Fibroblast of gingiva (primary cell): ENCODE results near the gene SLC22A6.

Source experiments
- DNase-seq: peaks from one replicate; pipeline ENCODE4 v3.0.0-alpha.2; 2011; ENCODE audit warnings: low read depth

The SLC22A6 gene

GRCh38 chr11:62931499-62932278, 53.1 kb downstream of the SLC22A6 start:
- no peak for DNase-seq

DNA sequence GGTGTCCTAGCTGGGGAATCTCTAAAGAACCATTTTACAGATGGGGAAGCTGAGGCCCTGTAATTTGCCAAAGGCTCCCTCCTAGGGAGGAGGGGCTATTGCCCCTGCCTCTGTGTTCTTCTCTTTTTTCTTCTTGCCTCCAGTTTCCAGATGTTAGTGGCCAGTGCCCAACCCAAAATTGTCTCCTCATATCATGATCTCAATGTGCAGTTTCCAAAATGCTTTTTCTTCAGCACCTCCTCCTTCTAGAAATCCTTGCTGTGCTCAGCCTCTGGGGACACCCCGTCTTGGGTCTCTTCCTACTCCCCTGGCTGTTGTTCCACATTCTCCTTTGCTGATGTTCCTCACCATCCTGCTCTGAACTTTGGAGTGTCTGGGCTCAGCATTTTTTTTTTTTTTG, 54.1 kb downstream of the SLC22A6 start:
- no peak for DNase-seq

DNA sequence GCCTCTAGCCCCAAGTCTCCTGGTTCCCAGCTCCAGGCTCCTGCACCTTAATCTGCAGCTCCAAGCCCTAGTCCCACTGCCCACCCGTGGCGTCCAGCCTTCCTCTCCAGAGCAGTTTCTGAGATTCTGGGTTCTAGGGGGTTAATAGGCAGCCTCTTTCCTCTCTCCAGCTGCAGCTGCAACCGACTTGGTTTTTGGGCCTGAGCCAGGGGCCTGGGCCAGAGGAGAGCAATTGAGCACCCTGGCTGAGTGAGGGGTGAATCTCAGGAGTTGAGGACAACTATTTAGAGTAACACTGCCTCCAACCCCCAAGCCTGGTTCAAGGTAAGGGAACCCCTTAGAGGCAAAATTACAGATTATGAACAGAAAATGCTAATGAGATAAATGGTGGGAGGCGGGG, 54.6 kb downstream of the SLC22A6 start:
- no peak for DNase-seq

DNA sequence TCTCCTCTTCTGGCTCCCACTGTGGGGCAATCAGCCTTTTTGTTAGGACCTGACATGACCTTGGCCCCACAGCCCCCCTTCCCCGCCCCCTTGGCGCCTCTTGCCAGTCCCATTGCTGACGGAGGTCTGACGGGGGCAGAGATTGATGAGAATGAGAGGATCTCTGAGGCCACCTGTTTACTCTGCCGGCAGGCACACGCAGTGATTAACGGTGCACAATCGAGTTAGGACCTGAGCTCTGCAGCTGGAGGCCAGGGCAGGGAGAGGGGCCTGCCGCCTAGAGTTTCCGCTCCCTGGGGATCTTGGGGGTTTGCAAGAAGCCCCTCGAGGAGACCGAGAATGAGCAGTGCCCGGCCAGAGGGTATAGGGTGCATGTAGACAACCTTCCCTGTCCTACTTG, 56.8 kb downstream of the SLC22A6 start:
- no peak for DNase-seq

DNA sequence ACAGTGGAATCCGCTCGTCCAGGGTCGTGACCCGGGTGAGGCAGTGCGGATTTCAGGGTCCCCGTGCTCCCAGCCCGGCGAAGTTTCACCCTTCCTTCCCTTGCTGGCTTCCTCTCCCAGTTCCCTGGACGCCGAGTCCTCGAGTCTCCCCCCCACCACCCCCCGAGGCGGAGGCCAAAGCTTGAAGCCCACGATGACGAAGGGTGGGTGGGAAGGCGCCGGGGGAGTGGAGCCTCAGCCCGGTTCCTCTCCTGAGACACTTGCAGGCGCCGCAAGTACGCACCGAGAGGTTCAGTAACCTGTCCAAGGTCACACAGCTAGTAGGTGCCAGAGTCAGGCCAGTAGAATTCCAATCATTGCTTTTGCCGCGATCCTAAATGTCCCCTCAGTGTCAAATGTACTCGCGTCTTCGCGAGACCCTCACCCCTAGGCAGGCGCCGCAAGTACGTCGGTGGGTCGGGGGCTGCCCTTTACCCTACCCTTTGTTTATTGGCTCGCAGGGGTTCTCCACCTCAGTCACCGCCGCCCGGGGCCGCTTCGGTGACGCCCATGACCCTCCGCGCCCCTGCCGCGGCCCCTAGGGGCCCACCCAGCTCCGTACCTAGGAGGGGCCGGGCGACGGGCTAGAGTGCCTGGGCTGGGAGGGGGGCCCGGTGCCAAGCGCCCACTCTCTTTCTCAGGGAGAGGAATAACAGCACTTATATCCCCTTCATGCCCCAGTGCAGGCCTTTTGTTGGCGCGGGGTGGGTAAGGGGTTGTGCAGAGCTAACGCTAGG, 57.9 kb downstream of the SLC22A6 start:
- DNase-seq = no peak
